GM23338 (cell line): ENCODE data around the gene CHGA. TPM values are rescaled to one million over a fixed set of nuclear protein-coding genes. Genes with fewer than 3 reads are reported as not detected.

ENCODE experiments used
- ATAC-seq: fragments of 200-7000 bp; cut with Tn5 transposase; 3 replicates; pipeline ENCODE4 v1.9.1; 2020
- DNase-seq: peaks from one replicate; pipeline ENCODE4 v3.0.0-alpha.2; 2015; ENCODE audit warnings: low spot score
- H2AFZ ChIP-seq: fragments of 200-600 bp; sonication (generic); 2 replicates; pipeline ENCODE4 v1.8.0; 2016; ENCODE audit warnings: antibody characterized with exemption, mild to moderate bottlenecking, moderate library complexity
- H3F3A ChIP-seq: fragments of 200-600 bp; sonication (generic); replicated peaks from 2 replicates; pipeline ENCODE4 v1.8.0; 2017; ENCODE audit warnings: antibody characterized with exemption, mixed run types, low read depth
- H3K27ac ChIP-seq: fragments of 200-600 bp; sonication (generic); 2 replicates; pipeline ENCODE4 v1.6.1; 2016; ENCODE audit warnings: low read depth
- H3K27me3 ChIP-seq: fragments of 200-600 bp; sonication (generic); 2 replicates; pipeline ENCODE4 v1.8.0; 2016; ENCODE audit warnings: mild to moderate bottlenecking, mixed run types, moderate library complexity; ENCODE audit not compliant: insufficient read depth
- H3K36me3 ChIP-seq: fragments of 200-600 bp; sonication (generic); 2 replicates; pipeline ENCODE4 v1.8.0; 2016; ENCODE audit warnings: mild to moderate bottlenecking; ENCODE audit not compliant: insufficient read depth
- H3K4me1 ChIP-seq: fragments of 200-600 bp; sonication (generic); 2 replicates; pipeline ENCODE4 v1.8.0; 2016; ENCODE audit warnings: mild to moderate bottlenecking, moderate library complexity; ENCODE audit not compliant: insufficient read depth
- H3K4me2 ChIP-seq: fragments of 200-600 bp; sonication (generic); 2 replicates; pipeline ENCODE4 v1.7.1; 2017; ENCODE audit warnings: mixed run types
- H3K4me3 ChIP-seq: fragments of 200-600 bp; sonication (generic); 2 replicates; pipeline ENCODE4 v1.6.1; 2016; ENCODE audit warnings: mixed run types
- H3K79me2 ChIP-seq: fragments of 200-600 bp; sonication (generic); replicated peaks from 2 replicates; pipeline ENCODE4 v1.8.0; 2017; ENCODE audit warnings: mild to moderate bottlenecking; ENCODE audit not compliant: insufficient read depth
- H3K9me2 ChIP-seq: fragments of 200-600 bp; sonication (generic); 2 replicates; pipeline ENCODE4 v1.8.0; 2017; ENCODE audit not compliant: insufficient read depth
- H4K20me1 ChIP-seq: fragments of 200-600 bp; sonication (generic); replicated peaks from 2 replicates; pipeline ENCODE4 v1.8.0; 2017; ENCODE audit warnings: mild to moderate bottlenecking; ENCODE audit not compliant: insufficient read depth
- H3K27ac Mint-ChIP-seq: 2 replicates; pipeline ENCODE4 v1.8.0; 2020; ENCODE audit warnings: inconsistent platforms, mild to moderate bottlenecking, moderate library complexity, mixed read lengths
- H3K27me3 Mint-ChIP-seq: 3 replicates; pipeline ENCODE4 v1.8.0; 2022; ENCODE audit warnings: low read depth, mild to moderate bottlenecking, moderate library complexity, mixed read lengths, inconsistent platforms; ENCODE audit not compliant: insufficient read depth, poor library complexity
- H3K36me3 Mint-ChIP-seq: 3 replicates; pipeline ENCODE4 v1.8.0; 2021; ENCODE audit warnings: low read depth, mild to moderate bottlenecking, inconsistent platforms, moderate library complexity, mixed read lengths
- H3K4me1 Mint-ChIP-seq: 3 replicates; pipeline ENCODE4 v1.8.0; 2020; ENCODE audit warnings: mild to moderate bottlenecking, inconsistent platforms, mixed read lengths
- H3K4me3 Mint-ChIP-seq: 3 replicates; pipeline ENCODE4 v1.8.0; 2021; ENCODE audit warnings: moderate library complexity, mild to moderate bottlenecking, inconsistent platforms, mixed read lengths
- H3K9me3 Mint-ChIP-seq: 3 replicates; pipeline ENCODE4 v1.8.0; 2020; ENCODE audit warnings: moderate library complexity, mild to moderate bottlenecking, inconsistent platforms, mixed read lengths
- CTCF ChIP-seq, 2 experiments: fragments of 200-600 bp in 1 of 2; sonication (generic) in 1 of 2; conservative IDR thresholded peaks; 2 replicates each; pipeline versions ENCODE4 v1.5.1 to v1.6.1; 2016 to 2017; ENCODE audit warnings: antibody characterized with exemption in 2 of 2, low read depth in 2 of 2, mild to moderate bottlenecking in 2 of 2, moderate library complexity in 1 of 2
- ETS1 ChIP-seq: IDR thresholded peaks from 2 replicates; pipeline ENCODE4 v1.6.1; 2016; ENCODE audit warnings: antibody characterized with exemption
- EZH2phosphoT487 ChIP-seq: fragments of 200-600 bp; sonication (generic); IDR thresholded peaks from one replicate; pipeline ENCODE4 v1.8.1; 2018; ENCODE audit warnings: antibody characterized with exemption; ENCODE audit not compliant: unreplicated experiment
- JUNB ChIP-seq: IDR thresholded peaks from one replicate; pipeline ENCODE4 v1.6.1; 2016; ENCODE audit warnings: antibody characterized with exemption; ENCODE audit not compliant: unreplicated experiment
- NANOG ChIP-seq: IDR thresholded peaks from 2 replicates; pipeline ENCODE4 v1.6.1; 2016; ENCODE audit warnings: antibody characterized with exemption, borderline replicate concordance
- REST ChIP-seq: IDR thresholded peaks from one replicate; pipeline ENCODE4 v1.6.1; 2018; ENCODE audit warnings: antibody characterized with exemption; ENCODE audit not compliant: unreplicated experiment
- STAT1 ChIP-seq: IDR thresholded peaks from one replicate; pipeline ENCODE4 v1.6.1; 2016; ENCODE audit warnings: antibody characterized with exemption; ENCODE audit not compliant: unreplicated experiment
- ZNF331 ChIP-seq: fragments of 250-450 bp; sonication (Bioruptor Pico); IDR thresholded peaks from 2 replicates; pipeline ENCODE4 v1.5.0; 2020; ENCODE audit warnings: low read depth, mild to moderate bottlenecking, moderate library complexity
- ZNF462 ChIP-seq: fragments of 250-450 bp; sonication (Bioruptor Pico); IDR thresholded peaks from 2 replicates; pipeline ENCODE4 v1.5.0; 2020; ENCODE audit warnings: mild to moderate bottlenecking, moderate library complexity
- polyA plus RNA-seq: library from polyadenylated mRNA; unstranded; fragments of >200 nt; fragmentation: Nextera tagmentation; extraction: Ambion mirVana; gene quantifications from 2 replicates; pipeline ENCODE4 v1.2.1, GENCODE V29; 2016
- total RNA-seq: library from RNA; depleted of rRNA; stranded (reverse); fragments of >200 nt; shearing (Covaris generic); gene quantifications from 2 replicates; pipeline ENCODE4 v1.2.3, GENCODE V29; 2014

CHGA gene
- total and polyA plus RNA-seq, 2 experiments from 2014 or later, result 13.9 to 19.6 TPM

- H3K4me1 Mint-ChIP-seq, result peaks cover 21% of the 10 kb centered on the region
- H2AFZ ChIP-seq, result peak overlapping the region; percentile 99
- no peaks in the 10 kb centered on the region for H4K20me1 ChIP-seq
- 0 out of 2 replicates have a peak overlapping the region, but pooled peaks have one; percentile 23 for H3K4me3 ChIP-seq
- H3K27ac Mint-ChIP-seq, result no peak overlapping the region
- peaks cover 4% of the 10 kb centered on the region for H3K27me3 Mint-ChIP-seq
- H3K27me3 ChIP-seq, result no peaks in the 10 kb centered on the region
- H3F3A ChIP-seq, result no peaks in the 10 kb centered on the region
- ATAC-seq (peak; percentile 85), DNase-seq (peak; percentile 90)
- no peaks in the 10 kb centered on the region for H3K9me3 Mint-ChIP-seq
- peaks cover 6% of the 10 kb centered on the region; the same call in 1 of the 2 replicates for H3K4me1 ChIP-seq
- H3K36me3 ChIP-seq, result no peaks in the 10 kb centered on the region
- no peak overlapping the region for H3K4me3 Mint-ChIP-seq
- H3K27ac ChIP-seq, result no peak overlapping the region
- H3K9me2 ChIP-seq, result no peaks in the 10 kb centered on the region
- no peaks in the 10 kb centered on the region for H3K79me2 ChIP-seq
- no peaks in the 10 kb centered on the region; the same call in 2 of the 3 replicates for H3K36me3 Mint-ChIP-seq
- H3K4me2 ChIP-seq, result peak overlapping the region; percentile 71; the same call in 1 of the 2 replicates
- TF ChIP-seq ZNF331 (CRISPR knock-in tag) (no peak), STAT1 (no peak), ETS1 (no peak), JUNB (no peak), NANOG (no peak), EZH2phosphoT487 (no peak), CTCF (conservative IDR thresholded peaks at IDR 0.05; ENCODE audit: low read depth in 2 of 2) (peak; percentile 76 to 84)
These were observed 42.1 kb upstream of the CHGA start for GRCh38 chr14:92880851-92881250.

- H3K27me3 Mint-ChIP-seq, result peaks cover 4% of the 10 kb centered on the region
- no peaks in the 10 kb centered on the region; the same call in 2 of the 3 replicates for H3K36me3 Mint-ChIP-seq
- DNase-seq (no peak), ATAC-seq (no peak)
- Histone ChIP-seq H4K20me1 (no peaks in the 10 kb centered on the region), H3K27me3 (no peaks in the 10 kb centered on the region), H3K27ac (no peak overlapping the region), H3K4me3 (no peak overlapping the region), H3K4me2 (no peak overlapping the region), H2AFZ (no peak overlapping the region), H3K36me3 (no peaks in the 10 kb centered on the region), H3F3A (no peaks in the 10 kb centered on the region), H3K9me2 (peaks cover 5% of the 10 kb centered on the region; the same call in 1 of the 2 replicates), H3K4me1 (peaks cover under 1% of the 10 kb centered on the region; the same call in 1 of the 2 replicates), H3K79me2 (no peaks in the 10 kb centered on the region)
- no peaks in the 10 kb centered on the region; the same call in 2 of the 3 replicates for H3K9me3 Mint-ChIP-seq
- H3K27ac Mint-ChIP-seq, result no peak overlapping the region
- no peak for TF ChIP-seq EZH2phosphoT487
- TF ChIP-seq ZNF462 (CRISPR knock-in tag), result no peak
- no peak for TF ChIP-seq REST
- H3K4me3 Mint-ChIP-seq, result no peak overlapping the region
- H3K4me1 Mint-ChIP-seq, result peaks cover 14% of the 10 kb centered on the region
These were observed 39.9 kb upstream of the CHGA start for GRCh38 chr14:92883066-92883465.
